Parathyroid adenoma (tissue), 2 donors: ENCODE results near the gene SPP2.

Source experiments
- H2AFZ ChIP-seq: fragments of 300-600 bp; sonication (generic); one replicate; pipeline ENCODE4 v1.7.0; 2017; ENCODE audit warnings: antibody characterized with exemption, mild to moderate bottlenecking
- H3K27ac ChIP-seq: fragments of 300-600 bp; sonication (generic); one replicate; pipeline ENCODE4 v1.7.0; 2017
- H3K27me3 ChIP-seq: fragments of 300-600 bp; sonication (generic); one replicate; pipeline ENCODE4 v1.7.0; 2017; ENCODE audit warnings: low read length; ENCODE audit not compliant: control insufficient read depth, insufficient read depth
- H3K36me3 ChIP-seq: fragments of 300-600 bp; sonication (generic); one replicate; pipeline ENCODE4 v1.7.0; 2017; ENCODE audit warnings: low read length; ENCODE audit not compliant: control insufficient read depth, insufficient read depth
- H3K4me1 ChIP-seq: fragments of 300-600 bp; sonication (generic); one replicate; pipeline ENCODE4 v1.7.0; 2017; ENCODE audit warnings: control low read depth
- H3K4me2 ChIP-seq: fragments of 300-600 bp; sonication (generic); one replicate; pipeline ENCODE4 v1.7.0; 2017; ENCODE audit warnings: low read length
- H3K4me3 ChIP-seq: fragments of 300-600 bp; sonication (generic); one replicate; pipeline ENCODE4 v1.7.0; 2017; ENCODE audit warnings: low read depth, low read length
- H3K79me2 ChIP-seq: fragments of 300-600 bp; sonication (generic); one replicate; pipeline ENCODE4 v1.7.0; 2017; ENCODE audit warnings: control low read depth
- H3K9ac ChIP-seq: fragments of 300-600 bp; sonication (generic); one replicate; pipeline ENCODE4 v1.7.0; 2017; ENCODE audit warnings: mild to moderate bottlenecking
- H3K9me3 ChIP-seq: fragments of 300-600 bp; sonication (generic); one replicate; pipeline ENCODE4 v1.7.0; 2017; ENCODE audit warnings: low read length; ENCODE audit not compliant: control insufficient read depth
- CTCF ChIP-seq: fragments of 300-600 bp; sonication (generic); IDR thresholded peaks from one replicate; pipeline ENCODE4 v1.7.0; 2017; ENCODE audit warnings: antibody characterized with exemption, mild to moderate bottlenecking
- donor health status: primary hyperparathyroidism.

Gene SPP2

GRCh38 chr2:234074751-234075517, 24.4 kb downstream of the SPP2 start:
- no peak overlapping the region for H3K9ac ChIP-seq
- TF ChIP-seq CTCF, result no peak
- H3K27me3 ChIP-seq, result no peaks in the 10 kb centered on the region
- no peak overlapping the region for H3K4me2 ChIP-seq
- no peak overlapping the region for H2AFZ ChIP-seq
- no peaks in the 10 kb centered on the region for H3K9me3 ChIP-seq
- no peaks in the 10 kb centered on the region for H3K36me3 ChIP-seq
- H3K27ac ChIP-seq, result no peak overlapping the region
- H3K4me1 ChIP-seq, result no peaks in the 10 kb centered on the region
- H3K4me3 ChIP-seq, result no peak overlapping the region
- H3K79me2 ChIP-seq, result no peaks in the 10 kb centered on the region

DNA sequence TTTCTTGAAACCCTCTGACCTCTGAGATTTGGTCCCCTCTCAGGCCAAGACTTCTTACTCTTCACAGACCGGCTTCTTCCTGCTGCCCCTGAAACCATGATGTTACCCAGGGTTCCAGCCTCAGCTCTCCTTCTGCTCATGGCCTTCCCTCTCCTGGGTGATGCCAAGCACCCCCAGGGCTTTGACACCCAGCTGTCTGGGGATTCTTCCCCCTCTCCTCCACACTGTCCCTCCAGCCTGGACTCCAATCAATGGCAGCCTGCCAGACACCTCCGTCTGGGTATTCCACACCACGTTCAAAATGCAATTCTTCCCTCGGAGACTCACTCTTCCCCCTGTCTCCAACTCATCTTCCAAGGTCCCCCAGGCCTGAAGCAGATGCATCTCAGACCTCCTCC, 25.0 kb downstream of the SPP2 start:
- TF ChIP-seq CTCF, result no peak
- Histone ChIP-seq H3K4me1 (no peaks in the 10 kb centered on the region), H2AFZ (peak overlapping the region; percentile 9), H3K27ac (no peak overlapping the region), H3K4me2 (no peak overlapping the region), H3K79me2 (no peaks in the 10 kb centered on the region), H3K9ac (no peak overlapping the region), H3K9me3 (no peaks in the 10 kb centered on the region), H3K36me3 (no peaks in the 10 kb centered on the region), H3K4me3 (no peak overlapping the region), H3K27me3 (no peaks in the 10 kb centered on the region)

GRCh38 chr2:234075947-234076346, 25.4 kb downstream of the SPP2 start:
- no peak for TF ChIP-seq CTCF
- Histone ChIP-seq H3K4me1 (no peaks in the 10 kb centered on the region), H3K79me2 (no peaks in the 10 kb centered on the region)

DNA sequence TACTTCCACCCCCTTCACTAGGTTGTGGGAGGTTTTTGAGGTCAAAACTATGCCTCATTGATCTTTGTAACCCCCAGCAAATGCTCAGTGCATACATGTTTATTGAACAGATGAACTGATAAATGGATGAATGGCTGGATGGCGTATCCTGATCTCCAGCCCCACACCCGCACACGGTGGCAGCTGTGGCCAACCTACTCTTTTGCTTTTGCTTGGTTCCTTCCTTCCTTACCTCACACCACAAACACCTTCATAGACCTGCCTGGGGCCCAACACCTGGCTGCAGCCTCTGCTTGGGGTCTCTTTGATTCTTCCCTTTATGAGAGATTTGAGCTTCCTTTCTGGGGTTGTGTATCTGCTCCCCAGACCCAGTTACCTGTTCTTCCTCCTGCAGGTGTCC, 25.9 kb downstream of the SPP2 start:
- Histone ChIP-seq H3K4me3 (no peak overlapping the region), H3K4me2 (no peak overlapping the region), H3K79me2 (no peaks in the 10 kb centered on the region), H2AFZ (no peak overlapping the region), H3K27ac (no peak overlapping the region), H3K27me3 (no peaks in the 10 kb centered on the region), H3K9me3 (no peaks in the 10 kb centered on the region), H3K9ac (no peak overlapping the region), H3K4me1 (no peaks in the 10 kb centered on the region), H3K36me3 (no peaks in the 10 kb centered on the region)
- no peak for TF ChIP-seq CTCF

More at GRCh38 chr2:234075947-234076346, 25.4 kb downstream of the SPP2 start:
- Histone ChIP-seq H3K27ac (no peak overlapping the region), H3K36me3 (no peaks in the 10 kb centered on the region), H3K9ac (no peak overlapping the region), H3K4me3 (no peak overlapping the region), H3K9me3 (no peaks in the 10 kb centered on the region), H3K27me3 (no peaks in the 10 kb centered on the region), H2AFZ (peak overlapping the region; percentile 9), H3K4me2 (no peak overlapping the region)

- Histone ChIP-seq H3K4me2 (no peak overlapping the region), H3K4me3 (no peak overlapping the region), H3K27me3 (no peaks in the 10 kb centered on the region), H3K27ac (no peak overlapping the region), H3K79me2 (no peaks in the 10 kb centered on the region), H2AFZ (no peak overlapping the region), H3K9ac (no peak overlapping the region), H3K4me1 (no peaks in the 10 kb centered on the region), H3K9me3 (no peaks in the 10 kb centered on the region), H3K36me3 (no peaks in the 10 kb centered on the region)
- no peak for TF ChIP-seq CTCF
Measured at GRCh38 chr2:234078129-234078528, 27.6 kb downstream of the SPP2 start.
